Measurements from ENCODE around the gene SOD1. TPM values are rescaled to one million over a fixed set of nuclear protein-coding genes. Genes with fewer than 3 reads are reported as not detected.

Gene SOD1
- polyA plus RNA-seq, 6 donors from 2014 or later, result 305 to 529 (median 424) TPM

- Mint-ChIP-seq H3K27ac (no peak overlapping the region), H3K9me3 (no peaks in the 10 kb centered on the region), H3K36me3 (peaks cover 4 to 8% of the 10 kb centered on the region in 2 donors), H3K4me3 (no peak overlapping the region), H3K4me1 (peaks cover 2 to 12% (median 4%) of the 10 kb centered on the region in 3 donors), H3K27me3 (no peaks in the 10 kb centered on the region)
- peak; percentile 71 to 73 for ATAC-seq (ENCODE audit: low read depth in 2 of 2)
- DNase-seq, result no peak
Measured at GRCh38 chr21:31675960-31676359, 16.5 kb downstream of the SOD1 start.

GRCh38 chr21:31677047-31677446 is 17.6 kb downstream of the SOD1 start:
- ATAC-seq (ENCODE audit: low read depth in 2 of 2), result no peak
- H3K4me3 Mint-ChIP-seq, result no peak overlapping the region

GRCh38 chr21:31678478-31678877 is 19.0 kb downstream of the SOD1 start:
- Mint-ChIP-seq H3K9me3 (no peaks in the 10 kb centered on the region), H3K4me3 (no peak overlapping the region), H3K4me1 (no peaks in the 10 kb centered on the region), H3K27me3 (no peaks in the 10 kb centered on the region), H3K27ac (no peak overlapping the region), H3K36me3 (peaks cover 7 to 8% of the 10 kb centered on the region in 2 donors)
- ATAC-seq (ENCODE audit: low read depth in 2 of 2) (no peak), DNase-seq (no peak)

More at GRCh38 chr21:31677047-31677446, 17.6 kb downstream of the SOD1 start:
- Mint-ChIP-seq H3K27me3 (no peaks in the 10 kb centered on the region), H3K4me1 (peaks cover 0 to 4% (median 0%) of the 10 kb centered on the region in 3 donors), H3K36me3 (peaks cover 0 to 4% of the 10 kb centered on the region in 2 donors), H3K27ac (no peak overlapping the region), H3K9me3 (no peaks in the 10 kb centered on the region)
- DNase-seq, result no peak

- H3K9me3 Mint-ChIP-seq, result no peaks in the 10 kb centered on the region
- H3K27me3 Mint-ChIP-seq, result no peaks in the 10 kb centered on the region
- H3K27ac Mint-ChIP-seq, result no peak overlapping the region
- ATAC-seq (ENCODE audit: low read depth in 2 of 2), result no peak
- DNase-seq, result no peak
- H3K4me1 Mint-ChIP-seq, result peaks cover 0 to 4% (median 0%) of the 10 kb centered on the region in 3 donors
- peaks cover 15 to 20% of the 10 kb centered on the region in 2 donors for H3K36me3 Mint-ChIP-seq
- no peak overlapping the region for H3K4me3 Mint-ChIP-seq
Measured at GRCh38 chr21:31682620-31683019, 23.1 kb downstream of the SOD1 start.

GRCh38 chr21:31683029-31683428 is 23.5 kb downstream of the SOD1 start:
- ATAC-seq (ENCODE audit: low read depth in 2 of 2) (no peak), DNase-seq (no peak)
- H3K27ac Mint-ChIP-seq, result peak overlapping the region in 2 of 6 donors; percentile 36 to 54
- H3K9me3 Mint-ChIP-seq, result no peaks in the 10 kb centered on the region
- peaks cover 15 to 20% of the 10 kb centered on the region in 2 donors for H3K36me3 Mint-ChIP-seq
- H3K4me1 Mint-ChIP-seq, result peaks cover 0 to 4% (median 0%) of the 10 kb centered on the region in 3 donors
- H3K4me3 Mint-ChIP-seq, result no peak overlapping the region
- no peaks in the 10 kb centered on the region for H3K27me3 Mint-ChIP-seq

- no peak for DNase-seq
- Mint-ChIP-seq H3K9me3 (no peaks in the 10 kb centered on the region), H3K4me3 (no peak overlapping the region), H3K36me3 (peaks cover 23 to 26% of the 10 kb centered on the region in 2 donors), H3K27me3 (no peaks in the 10 kb centered on the region), H3K4me1 (peaks cover 0 to 10% (median 0%) of the 10 kb centered on the region in 3 donors), H3K27ac (peak overlapping the region in 2 of 6 donors; percentile 24 to 49)
- no peak for ATAC-seq (ENCODE audit: low read depth in 2 of 2)
Measured at GRCh38 chr21:31684918-31685317, 25.4 kb downstream of the SOD1 start.

- Mint-ChIP-seq H3K4me1 (peaks cover 0 to 12% (median 0%) of the 10 kb centered on the region in 3 donors), H3K4me3 (no peak overlapping the region), H3K27ac (peak overlapping the region in 1 of 6 donors; percentile 23), H3K9me3 (no peaks in the 10 kb centered on the region), H3K27me3 (no peaks in the 10 kb centered on the region), H3K36me3 (peaks cover 26 to 30% of the 10 kb centered on the region in 2 donors)
- DNase-seq, result no peak
- no peak for ATAC-seq (ENCODE audit: low read depth in 2 of 2)
Measured at GRCh38 chr21:31686272-31686915, 26.9 kb downstream of the SOD1 start.

GRCh38 chr21:31687108-31687507 is 27.6 kb downstream of the SOD1 start:
- H3K27ac Mint-ChIP-seq, result no peak overlapping the region
- peaks cover 0 to 12% (median 0%) of the 10 kb centered on the region in 3 donors for H3K4me1 Mint-ChIP-seq
- ATAC-seq (ENCODE audit: low read depth in 2 of 2), result no peak
- H3K27me3 Mint-ChIP-seq, result no peaks in the 10 kb centered on the region
- H3K4me3 Mint-ChIP-seq, result no peak overlapping the region
- peaks cover 22 to 30% of the 10 kb centered on the region in 2 donors for H3K36me3 Mint-ChIP-seq
- H3K9me3 Mint-ChIP-seq, result no peaks in the 10 kb centered on the region
- no peak for DNase-seq

GRCh38 chr21:31688603-31689368 is 29.3 kb downstream of the SOD1 start:
- Mint-ChIP-seq H3K27ac (peak overlapping the region in 1 of 6 donors; percentile 88), H3K9me3 (no peaks in the 10 kb centered on the region), H3K36me3 (peaks cover 16 to 22% of the 10 kb centered on the region in 2 donors), H3K27me3 (no peaks in the 10 kb centered on the region), H3K4me3 (no peak overlapping the region), H3K4me1 (peaks cover 0 to 12% (median 0%) of the 10 kb centered on the region in 3 donors)
- DNase-seq (no peak), ATAC-seq (ENCODE audit: low read depth in 2 of 2) (no peak)

GRCh38 chr21:31693222-31693621 is 33.7 kb downstream of the SOD1 start:
- Mint-ChIP-seq H3K4me3 (no peak overlapping the region), H3K4me1 (peaks cover 0 to 8% (median 0%) of the 10 kb centered on the region in 3 donors), H3K27ac (no peak overlapping the region), H3K27me3 (no peaks in the 10 kb centered on the region), H3K9me3 (no peaks in the 10 kb centered on the region), H3K36me3 (peaks cover 14 to 15% of the 10 kb centered on the region in 2 donors)
- DNase-seq (no peak), ATAC-seq (ENCODE audit: low read depth in 2 of 2) (no peak)

- no peak for DNase-seq
- ATAC-seq (ENCODE audit: low read depth in 2 of 2), result no peak
- Mint-ChIP-seq H3K9me3 (no peaks in the 10 kb centered on the region), H3K4me3 (no peak overlapping the region), H3K4me1 (peaks cover 0 to 4% (median 0%) of the 10 kb centered on the region in 3 donors), H3K27me3 (no peaks in the 10 kb centered on the region), H3K27ac (peak overlapping the region in 2 of 6 donors; percentile 65 to 80), H3K36me3 (peaks cover 16 to 20% of the 10 kb centered on the region in 2 donors)
Measured at GRCh38 chr21:31696424-31696823, 36.9 kb downstream of the SOD1 start.

- Mint-ChIP-seq H3K27me3 (no peaks in the 10 kb centered on the region), H3K36me3 (peaks cover 16 to 36% of the 10 kb centered on the region in 2 donors), H3K27ac (peak overlapping the region in 2 of 6 donors; percentile 29 to 57), H3K9me3 (no peaks in the 10 kb centered on the region), H3K4me3 (no peak overlapping the region), H3K4me1 (peaks cover 0 to 4% (median 0%) of the 10 kb centered on the region in 3 donors)
- no peak for ATAC-seq (ENCODE audit: low read depth in 2 of 2)
- DNase-seq, result no peak
Measured at GRCh38 chr21:31698461-31698860, 39.0 kb downstream of the SOD1 start.

GRCh38 chr21:31700040-31700439 is 40.5 kb downstream of the SOD1 start:
- ATAC-seq (ENCODE audit: low read depth in 2 of 2) (no peak), DNase-seq (no peak)
- no peaks in the 10 kb centered on the region for H3K9me3 Mint-ChIP-seq
- no peaks in the 10 kb centered on the region for H3K27me3 Mint-ChIP-seq
- H3K4me3 Mint-ChIP-seq, result no peak overlapping the region
- peaks cover 16 to 33% of the 10 kb centered on the region in 2 donors for H3K36me3 Mint-ChIP-seq
- H3K27ac Mint-ChIP-seq, result no peak overlapping the region
- peaks cover 0 to 12% (median 10%) of the 10 kb centered on the region in 3 donors for H3K4me1 Mint-ChIP-seq

- Mint-ChIP-seq H3K4me1 (peaks cover 45 to 61% (median 49%) of the 10 kb centered on the region in 3 donors), H3K4me3 (no peak overlapping the region), H3K27me3 (no peaks in the 10 kb centered on the region), H3K36me3 (peaks cover 0 to 26% of the 10 kb centered on the region in 2 donors), H3K9me3 (no peaks in the 10 kb centered on the region), H3K27ac (peak overlapping the region in 5 of 6 donors; percentile 29 to 91 (median 75))
- no peak for DNase-seq
- ATAC-seq (ENCODE audit: low read depth in 2 of 2), result no peak
Measured at GRCh38 chr21:31706562-31706961, 47.1 kb downstream of the SOD1 start.

All from naive B cell (primary cell).